ENCODE data around the gene MAPKAP1. TPM values are rescaled to one million over a fixed set of nuclear protein-coding genes. Genes with fewer than 3 reads are reported as not detected.

Gene MAPKAP1
- total RNA-seq, 2 donors from 2014 or later: 62.1 to 78.9 TPM

GRCh38 chr9:125621170-125621569 lies 85.8 kb downstream of the MAPKAP1 start:
- no peak overlapping the region for H3K4me3 ChIP-seq
- no peaks in the 10 kb centered on the region for H3K9me3 ChIP-seq
- no peak for DNase-seq (ENCODE audit: low spot score)
- H3K27ac ChIP-seq: no peak overlapping the region
- H3K27me3 ChIP-seq: no peaks in the 10 kb centered on the region
- peaks cover 0 to 1% of the 10 kb centered on the region in 2 donors for H3K4me1 ChIP-seq
- no peaks in the 10 kb centered on the region for H3K36me3 ChIP-seq
- no peak for TF ChIP-seq CTCF (IDR thresholded peaks at IDR 0.05)

- Histone ChIP-seq H3K4me3 (no peak overlapping the region), H3K36me3 (no peaks in the 10 kb centered on the region), H3K27ac (no peak overlapping the region), H3K4me1 (no peaks in the 10 kb centered on the region), H3K27me3 (no peaks in the 10 kb centered on the region), H3K9me3 (no peaks in the 10 kb centered on the region)
- TF ChIP-seq CTCF (IDR thresholded peaks at IDR 0.05): no peak
- DNase-seq (ENCODE audit: low spot score): no peak
These were observed 86.8 kb downstream of the MAPKAP1 start for GRCh38 chr9:125620216-125620615.

- H3K4me1 ChIP-seq: peaks cover 0 to 9% of the 10 kb centered on the region in 2 donors
- no peaks in the 10 kb centered on the region for H3K9me3 ChIP-seq
- H3K27ac ChIP-seq: no peak overlapping the region
- no peaks in the 10 kb centered on the region for H3K36me3 ChIP-seq
- no peak overlapping the region for H3K4me3 ChIP-seq
- H3K27me3 ChIP-seq: no peaks in the 10 kb centered on the region
- TF ChIP-seq CTCF (IDR thresholded peaks at IDR 0.05): no peak
- DNase-seq (ENCODE audit: low spot score): no peak
These were observed 89.9 kb downstream of the MAPKAP1 start for GRCh38 chr9:125617087-125617486.

- Histone ChIP-seq H3K27ac (no peak overlapping the region), H3K36me3 (no peaks in the 10 kb centered on the region), H3K4me3 (no peak overlapping the region), H3K4me1 (peaks cover 0 to 9% of the 10 kb centered on the region in 2 donors), H3K27me3 (no peaks in the 10 kb centered on the region), H3K9me3 (no peaks in the 10 kb centered on the region)
- no peak for TF ChIP-seq CTCF (IDR thresholded peaks at IDR 0.05)
- no peak for DNase-seq (ENCODE audit: low spot score)
These were observed 93.9 kb downstream of the MAPKAP1 start for GRCh38 chr9:125613141-125613540.

- TF ChIP-seq CTCF (IDR thresholded peaks at IDR 0.05): no peak
- peaks cover 0 to 9% of the 10 kb centered on the region in 2 donors for H3K4me1 ChIP-seq
- H3K36me3 ChIP-seq: no peaks in the 10 kb centered on the region
- DNase-seq (ENCODE audit: low spot score): no peak
- no peaks in the 10 kb centered on the region for H3K9me3 ChIP-seq
- no peak overlapping the region for H3K27ac ChIP-seq
- no peaks in the 10 kb centered on the region for H3K27me3 ChIP-seq
- no peak overlapping the region for H3K4me3 ChIP-seq
These were observed 94.4 kb downstream of the MAPKAP1 start for GRCh38 chr9:125612616-125613015.

GRCh38 chr9:125611121-125611765 lies 95.8 kb downstream of the MAPKAP1 start:
- no peak overlapping the region for H3K27ac ChIP-seq
- no peak for TF ChIP-seq CTCF (IDR thresholded peaks at IDR 0.05)
- no peak overlapping the region for H3K4me3 ChIP-seq
- H3K9me3 ChIP-seq: no peaks in the 10 kb centered on the region
- H3K27me3 ChIP-seq: no peaks in the 10 kb centered on the region
- H3K4me1 ChIP-seq: peaks cover 0 to 9% of the 10 kb centered on the region in 2 donors
- no peaks in the 10 kb centered on the region for H3K36me3 ChIP-seq
- DNase-seq (ENCODE audit: low spot score): no peak

All from right atrium auricular region (tissue), 2 donors.